NCI-H82 treated with DMSO at 0.1 percent for 48 hours (cell line): ENCODE measurements around the gene UBA7.
"Not testable (repeated sequence)": the region's sequence is repeated elsewhere in the genome, so short reads cannot be mapped to it uniquely, and the experiment has no call there.

Experiments used
- DNase-seq: peaks from one replicate; lab custom pipeline; 2025; ENCODE audit not compliant: unreplicated experiment; lab: John Stamatoyannopoulos, UW

UBA7 gene

DNA sequence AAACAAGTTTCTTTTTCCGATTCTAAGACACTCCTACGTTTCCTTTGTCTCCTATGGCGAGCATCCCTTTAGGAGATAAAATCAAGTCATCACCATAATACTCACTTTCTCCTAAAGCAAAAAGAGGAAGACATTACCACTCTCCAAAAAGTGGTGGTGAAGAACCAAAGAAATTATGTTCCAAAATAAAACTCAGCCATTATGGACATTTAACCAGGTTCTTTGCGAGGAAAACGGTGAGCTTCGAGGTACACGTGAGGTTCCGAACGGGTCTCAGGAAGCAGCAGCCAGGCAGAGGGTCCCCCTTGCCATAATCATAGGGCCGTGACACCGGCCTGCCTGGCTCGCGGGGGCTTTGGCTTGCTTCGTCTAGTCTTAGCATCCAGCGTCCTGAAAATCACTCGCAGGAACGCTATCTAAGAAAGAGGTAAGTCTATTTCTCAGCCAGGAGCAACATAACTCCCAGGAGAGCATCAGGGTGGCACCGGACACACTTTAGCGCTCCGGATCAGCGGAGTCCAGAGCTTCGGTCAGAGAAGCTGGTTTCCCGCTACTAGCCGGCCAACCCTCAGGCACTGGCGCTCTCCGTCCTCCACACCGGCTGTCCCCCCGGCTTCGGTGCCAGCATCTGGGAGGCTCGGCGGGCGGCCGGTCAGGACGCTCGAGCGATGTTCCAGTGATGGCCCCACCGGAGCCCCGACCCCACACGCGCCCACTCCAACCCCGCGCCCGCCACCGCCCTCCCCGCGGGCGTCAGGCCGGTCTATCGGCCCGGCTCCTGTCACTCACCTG lies 28.0 kb downstream of the UBA7 start:
- DNase-seq = no peak

DNA sequence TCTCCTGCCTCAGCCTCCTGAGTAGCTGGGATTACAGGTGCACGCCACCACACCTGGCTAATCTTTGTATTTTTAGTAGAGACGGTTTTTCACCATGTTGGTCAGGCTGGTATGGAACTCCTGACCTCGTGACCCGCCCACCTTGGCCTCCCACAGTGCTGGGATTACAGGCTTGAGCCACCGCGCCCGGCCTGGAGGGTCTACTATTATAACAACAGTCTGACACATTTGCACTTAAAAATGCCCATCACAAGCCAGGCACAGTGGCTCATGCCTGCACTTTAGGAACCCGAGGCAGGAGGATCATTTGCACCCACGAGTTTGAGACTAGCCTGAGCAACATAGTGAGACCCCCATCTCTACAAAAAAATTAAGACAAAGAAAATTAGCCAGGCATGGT lies 31.5 kb downstream of the UBA7 start:
- not testable (repeated sequence) for DNase-seq

DNA sequence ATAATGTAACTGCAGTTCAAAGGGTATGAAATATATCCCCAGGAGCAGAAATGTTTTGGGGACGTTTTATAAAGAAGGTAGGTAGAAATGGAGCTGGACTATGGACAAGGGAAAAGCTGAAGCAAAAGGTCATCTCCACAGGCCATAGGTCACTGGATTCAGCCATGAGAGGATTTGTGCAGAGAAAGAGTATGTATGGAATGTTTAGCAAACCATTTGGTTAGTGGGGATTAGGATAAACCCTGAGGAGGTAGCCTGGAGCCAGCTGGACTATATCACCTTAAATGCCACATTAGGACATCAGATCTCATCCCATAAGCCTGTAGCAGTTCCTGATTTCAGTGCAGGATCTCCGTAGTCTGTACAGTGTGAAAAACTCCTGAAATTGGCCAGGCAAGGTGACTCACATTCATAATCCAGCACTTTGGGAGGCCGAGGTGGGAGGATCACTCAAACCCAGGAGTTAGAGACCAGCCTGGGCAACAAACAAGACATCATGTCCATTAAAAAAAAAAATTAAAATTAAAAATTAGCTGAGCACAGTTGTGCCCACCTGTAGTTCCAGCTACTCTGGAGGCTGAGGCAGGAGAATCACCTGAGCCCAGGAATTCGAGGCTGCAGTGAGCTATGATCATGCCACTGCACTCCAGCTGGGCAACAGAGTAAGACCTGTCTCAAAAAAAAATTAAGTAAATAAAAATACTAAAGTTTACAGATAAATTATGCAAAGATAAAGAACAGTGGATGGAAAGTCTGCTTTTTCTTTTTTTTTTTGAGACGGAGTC lies 32.1 kb downstream of the UBA7 start:
- no peak for DNase-seq

DNA sequence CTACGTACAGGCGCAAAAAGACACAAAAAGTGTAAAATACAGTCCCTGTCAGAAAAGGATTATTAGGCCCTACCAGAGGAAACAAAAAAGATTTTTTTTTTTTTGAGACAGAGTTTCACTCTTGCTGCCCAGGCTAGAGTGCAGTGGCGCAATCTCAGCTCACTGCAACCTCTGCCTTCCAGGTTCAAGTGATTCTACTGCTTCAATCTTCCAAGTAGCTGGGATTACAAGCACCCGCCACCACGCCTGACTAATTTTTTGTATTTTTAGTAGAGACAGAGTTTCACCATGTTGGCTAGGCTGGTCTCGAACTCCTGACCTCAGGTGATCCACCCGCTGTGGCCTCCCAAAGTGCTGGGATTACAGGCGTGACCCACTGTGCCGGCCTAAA lies 32.8 kb downstream of the UBA7 start:
- DNase-seq = not testable (repeated sequence)

DNA sequence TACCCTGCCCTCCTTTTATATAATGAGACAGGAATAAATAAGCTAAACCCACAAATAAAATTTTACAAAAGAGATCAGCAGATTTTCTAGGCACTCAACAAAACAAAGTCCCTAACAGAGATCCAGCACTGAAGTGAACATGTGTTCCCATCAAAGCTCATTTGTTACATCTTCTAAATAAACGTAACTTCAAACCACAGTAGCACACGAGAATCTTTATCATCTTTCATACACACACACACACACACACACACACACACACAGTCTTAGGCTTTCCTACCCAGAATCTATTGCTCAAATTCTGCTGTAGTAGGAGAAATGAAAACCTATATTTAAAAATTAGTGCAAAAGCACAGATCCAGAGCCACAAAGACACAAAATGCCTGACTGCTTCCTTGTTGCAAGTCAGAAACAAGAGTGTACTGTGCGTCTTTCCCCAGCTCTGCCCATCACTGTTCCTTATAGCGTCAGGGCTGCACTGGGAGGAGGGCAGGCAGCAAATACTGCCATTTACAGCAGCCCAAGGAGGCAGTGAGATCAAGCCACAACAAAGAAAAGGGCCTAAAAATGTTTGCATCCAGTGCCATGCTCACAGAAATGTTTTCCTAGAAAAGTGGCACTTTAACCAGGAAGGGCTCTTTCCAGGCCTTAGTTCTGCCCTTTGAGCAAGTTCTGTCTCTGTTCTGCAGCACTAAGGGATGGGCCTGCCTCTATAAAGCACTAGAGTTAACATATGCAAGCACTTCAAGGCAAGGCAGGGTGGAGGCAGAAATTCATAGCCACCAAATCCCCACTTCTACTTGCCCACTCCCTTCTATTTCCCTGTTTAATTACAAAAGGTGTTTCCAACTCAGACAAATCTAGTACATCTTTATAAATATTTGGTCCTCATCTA lies 33.4 kb downstream of the UBA7 start:
- DNase-seq = no peak

DNA sequence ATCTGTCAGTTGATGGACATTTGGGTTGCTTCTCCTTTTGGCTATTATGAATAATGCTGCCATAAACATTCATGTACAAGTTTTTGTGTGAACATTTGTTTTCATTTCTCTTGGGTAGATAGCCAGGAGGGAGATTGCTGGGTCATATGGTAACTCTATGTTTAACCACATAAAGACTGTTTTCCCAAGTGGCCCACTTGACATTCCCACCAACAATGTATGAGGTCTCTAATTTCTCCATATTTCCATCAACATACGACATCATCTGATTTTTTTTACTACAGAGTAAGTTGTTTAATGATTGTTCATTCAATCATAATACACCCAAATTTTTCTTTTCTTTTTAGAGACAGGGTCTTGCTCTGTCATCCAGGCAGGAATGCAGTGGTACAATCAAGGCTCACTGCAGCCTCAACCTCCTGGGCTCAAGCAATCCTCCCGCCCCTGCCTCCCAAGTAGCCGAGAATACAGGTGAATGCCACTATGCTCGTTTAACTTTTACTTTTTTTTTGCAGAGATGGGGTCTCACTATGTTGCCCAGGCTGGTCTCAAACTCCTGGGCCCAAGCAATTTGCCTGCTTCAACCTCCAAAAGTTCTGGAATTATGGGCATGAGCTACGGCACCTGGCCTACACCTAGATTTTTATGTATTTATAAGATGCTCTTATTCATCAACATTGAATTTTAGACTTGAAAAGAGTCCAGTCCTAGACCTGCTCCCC lies 34.2 kb downstream of the UBA7 start:
- no peak for DNase-seq

DNA sequence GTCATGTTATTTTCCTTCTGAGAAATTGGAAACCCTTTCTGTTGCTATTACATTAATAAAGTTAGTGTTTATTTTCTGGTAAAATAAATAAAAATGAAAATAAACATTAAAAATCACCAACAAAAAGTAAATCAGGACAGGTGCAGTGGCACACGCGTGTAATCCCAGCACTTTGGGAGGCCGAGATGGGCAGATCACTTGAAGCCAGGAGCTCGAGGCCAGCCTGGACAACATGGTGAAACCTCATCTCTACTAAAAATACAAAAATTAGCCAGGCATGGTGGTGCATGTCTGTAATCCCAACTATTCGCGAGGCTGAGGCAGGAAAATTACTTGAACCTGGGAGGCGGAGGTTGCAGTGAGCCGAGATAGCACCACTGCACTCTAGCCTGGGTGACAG lies 37.7 kb downstream of the UBA7 start:
- DNase-seq = not testable (repeated sequence)

DNA sequence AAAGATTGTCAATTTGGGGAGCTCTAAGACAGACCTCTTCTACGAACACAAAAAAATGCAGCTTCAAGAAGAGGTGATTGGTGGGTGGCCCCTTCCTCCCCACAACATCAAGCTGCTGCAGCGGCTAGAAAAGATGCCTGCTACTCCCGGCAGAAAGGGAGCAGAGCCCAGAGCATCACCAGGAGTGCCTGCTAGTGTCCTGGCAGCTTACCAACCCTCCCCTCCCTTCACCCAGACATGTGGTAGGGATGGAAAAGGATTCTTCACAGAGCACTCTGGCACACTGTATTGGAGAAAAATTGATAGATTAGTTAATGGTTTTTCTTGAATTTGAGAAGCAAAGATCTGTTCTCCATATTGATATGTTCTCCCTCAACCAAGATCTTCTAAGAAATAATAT lies 38.2 kb downstream of the UBA7 start:
- DNase-seq = no peak

DNA sequence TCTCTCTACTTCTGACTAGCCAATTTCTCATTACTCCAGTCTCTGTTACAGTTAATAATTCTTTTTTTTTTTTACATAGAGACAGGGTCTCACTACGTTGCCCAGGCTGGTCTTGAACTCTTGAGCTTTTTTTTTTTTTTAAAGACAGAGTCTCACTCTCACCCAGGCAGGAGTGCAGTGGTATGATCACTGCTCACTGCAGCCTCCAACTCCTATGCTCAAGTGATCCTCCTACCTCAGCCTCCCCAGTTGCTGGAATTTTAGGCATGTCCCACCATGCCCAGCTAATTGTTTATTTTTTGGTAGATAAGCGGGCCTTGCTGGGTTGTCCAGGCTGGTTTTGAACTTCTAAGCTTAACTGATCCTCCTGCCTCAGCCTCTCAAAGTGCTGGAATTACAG lies 41.0 kb downstream of the UBA7 start:
- DNase-seq = no peak

DNA sequence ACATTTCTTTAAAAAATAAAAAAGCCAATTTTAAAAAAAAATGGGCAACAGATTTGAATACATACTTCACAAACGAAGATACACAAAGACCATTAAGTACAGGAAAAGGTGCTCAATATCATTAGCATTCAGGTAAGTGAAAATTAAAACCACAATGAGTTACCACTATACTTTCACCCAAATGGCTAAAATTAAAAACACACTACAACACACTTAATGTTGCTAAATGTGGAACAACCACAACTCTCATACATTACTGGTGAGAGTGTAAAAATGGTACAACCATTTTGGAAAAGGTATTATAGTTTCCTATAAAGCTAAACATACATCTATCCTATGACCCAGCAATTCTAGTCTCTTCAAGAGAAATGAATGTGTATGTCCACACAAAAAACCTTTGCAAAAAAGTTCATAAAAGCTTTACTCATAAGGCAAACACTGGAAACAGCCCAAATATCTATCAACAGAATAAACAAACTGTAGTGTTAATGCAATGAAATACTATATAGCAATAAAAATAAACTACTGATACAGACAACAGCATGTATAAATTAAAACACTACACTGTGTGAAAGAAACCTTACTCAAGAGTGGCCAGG lies 42.3 kb downstream of the UBA7 start:
- DNase-seq = no peak

DNA sequence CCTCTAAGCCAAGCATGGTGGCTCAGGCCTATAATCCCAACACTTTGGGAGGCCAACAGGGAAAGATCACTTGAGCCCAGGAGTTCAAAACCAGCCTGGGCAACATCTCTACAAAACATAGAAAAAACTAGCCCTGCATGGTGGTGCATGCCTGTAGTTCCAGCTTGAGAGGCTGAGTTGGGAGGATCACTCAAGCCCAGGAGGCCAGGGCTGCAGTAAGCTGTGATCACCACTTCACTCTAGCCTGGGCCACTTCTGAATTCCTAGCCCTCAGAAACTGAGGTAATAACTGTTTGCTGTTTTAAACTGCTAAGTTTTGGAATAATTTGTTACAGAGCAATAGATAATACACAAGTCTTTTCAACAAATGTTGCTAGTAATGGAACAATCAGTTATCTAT lies 43.8 kb downstream of the UBA7 start:
- DNase-seq = no peak

DNA sequence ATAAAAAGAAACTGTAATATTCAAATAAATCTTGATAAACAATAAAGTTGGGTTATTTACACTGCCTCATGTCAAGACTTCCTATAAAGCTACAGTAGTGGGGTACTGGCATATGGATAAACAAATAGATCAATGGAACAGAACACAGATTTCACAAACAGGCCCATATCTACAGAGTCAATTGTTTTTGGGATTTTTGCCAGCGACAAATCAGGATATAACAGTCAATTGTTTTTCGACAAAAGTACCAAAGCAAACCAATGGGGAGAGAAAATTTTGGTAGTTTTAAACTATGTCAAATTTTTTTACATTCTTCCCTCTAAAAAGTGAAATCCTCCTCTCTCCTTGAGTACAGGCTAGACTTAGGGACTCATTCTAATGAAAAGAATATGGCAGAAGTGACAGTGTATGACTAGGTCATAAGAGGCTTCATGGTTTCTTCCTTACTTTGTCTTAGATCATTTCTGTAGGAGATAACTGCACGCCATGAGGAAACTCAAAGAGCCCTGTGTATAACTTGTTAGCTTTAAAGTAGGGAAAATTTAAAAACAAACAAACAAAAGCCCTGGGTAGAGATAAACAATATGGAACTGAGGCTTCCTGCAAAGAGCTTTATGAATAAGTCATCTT lies 44.4 kb downstream of the UBA7 start:
- no peak for DNase-seq

DNA sequence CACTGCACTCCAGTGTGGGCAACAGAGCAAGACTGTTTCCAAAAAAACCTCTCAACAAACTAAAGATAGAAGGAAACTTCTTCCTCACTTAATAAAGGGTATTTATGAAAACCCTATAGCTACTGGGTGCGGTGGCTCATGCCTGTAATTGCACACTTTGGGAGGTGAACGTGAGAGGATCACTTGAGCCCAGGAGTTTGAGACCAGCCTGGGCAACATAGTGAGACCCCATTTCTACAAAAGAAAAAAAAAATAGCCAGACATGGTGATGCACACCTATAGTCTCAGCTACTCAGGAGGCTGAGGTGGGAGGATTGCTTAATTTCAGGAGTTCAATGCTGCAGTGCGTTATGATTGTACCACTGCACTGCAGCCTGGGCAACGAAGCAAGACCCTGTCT lies 49.8 kb downstream of the UBA7 start:
- DNase-seq = no peak

DNA sequence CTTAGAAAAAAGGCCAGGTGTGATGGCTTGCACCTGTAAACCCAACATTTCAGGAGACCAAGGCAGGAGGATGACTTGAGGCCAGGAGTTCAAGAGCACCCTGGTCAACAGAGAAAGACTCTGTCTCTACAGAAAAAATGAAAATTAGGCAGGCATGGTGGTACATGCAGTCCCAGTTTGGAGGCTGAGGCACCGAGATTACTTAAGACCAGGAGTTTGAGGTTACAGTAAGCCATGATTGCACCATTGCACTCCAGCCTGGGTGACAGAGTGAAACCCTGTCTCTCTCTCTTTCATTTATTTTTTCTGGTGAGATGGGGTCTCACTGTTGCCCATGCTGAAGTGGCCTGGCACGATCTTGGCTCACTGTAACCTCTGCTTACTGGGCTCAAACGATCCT lies 52.1 kb downstream of the UBA7 start:
- DNase-seq = no peak

DNA sequence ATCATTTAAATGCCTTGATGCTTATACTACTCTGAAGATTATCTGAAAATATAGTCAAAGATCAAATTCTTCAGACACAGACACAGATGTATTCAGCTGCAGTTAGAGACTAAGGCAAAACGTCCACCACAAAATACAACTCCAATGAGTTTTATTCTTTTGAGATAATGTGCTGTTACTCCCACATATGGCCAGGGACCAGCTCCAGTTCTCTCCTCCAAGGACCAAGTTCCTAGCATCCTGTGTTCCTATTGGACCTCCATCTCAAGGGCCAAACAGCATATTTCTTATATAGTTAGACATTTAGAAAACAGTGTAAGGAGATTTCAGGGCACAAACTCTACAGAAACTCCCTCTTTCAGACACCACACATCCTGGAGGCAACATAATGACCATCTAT lies 54.5 kb downstream of the UBA7 start:
- no peak for DNase-seq

DNA sequence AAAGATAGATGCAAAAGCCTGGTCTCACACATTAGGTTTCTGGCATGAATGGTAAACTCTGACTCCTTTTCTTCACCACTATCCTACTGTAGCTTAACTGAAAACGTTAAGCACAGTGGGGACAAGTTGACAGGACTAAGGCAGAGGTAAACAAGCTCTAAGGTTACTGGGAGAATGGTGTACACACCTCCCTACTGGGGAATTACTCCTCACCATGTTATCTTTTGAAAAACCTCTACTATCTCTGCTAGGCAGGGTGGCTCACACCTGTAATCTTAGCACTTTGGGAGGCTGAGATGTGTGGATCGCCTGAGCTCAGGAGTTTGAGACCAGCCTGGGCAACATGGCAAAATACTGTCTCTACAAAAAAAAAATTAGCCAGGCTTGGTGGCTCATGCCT lies 56.6 kb downstream of the UBA7 start:
- DNase-seq = no peak

DNA sequence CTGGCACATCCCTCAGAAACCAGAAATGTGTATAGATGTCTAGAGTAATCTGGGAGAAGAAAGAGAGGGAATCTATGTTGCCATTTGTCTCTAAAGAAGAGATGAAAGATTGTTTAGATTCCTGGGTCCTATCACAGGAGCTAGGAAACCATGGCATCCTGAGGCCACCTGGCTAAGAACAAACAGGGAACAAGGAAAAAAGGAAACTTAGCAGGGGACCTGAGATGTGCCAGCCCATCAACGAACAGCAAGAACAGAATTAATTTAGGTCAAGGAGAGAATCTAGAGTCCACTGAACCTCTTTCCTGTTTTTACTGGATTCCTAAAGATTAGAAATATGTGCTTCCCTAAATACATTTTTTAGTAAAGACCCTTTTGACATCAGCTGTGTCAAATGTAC lies 57.7 kb downstream of the UBA7 start:
- DNase-seq = no peak
